Fibroblast of villous mesenchyme (primary cell): Measurements from ENCODE around the gene ZNF462. TPM values are rescaled to one million over a fixed set of nuclear protein-coding genes. Genes with fewer than 3 reads are reported as not detected.

Experiments
- DNase-seq: peaks from one replicate; pipeline ENCODE4 v3.0.0-alpha.2; 2010; ENCODE audit warnings: low read depth
- H3K4me3 ChIP-seq: 2 replicates; pipeline ENCODE4 v1.5.1; 2011; ENCODE audit warnings: low read depth, mild to moderate bottlenecking, low read length
- CTCF ChIP-seq: IDR thresholded peaks from 2 replicates; pipeline ENCODE4 v1.5.1; 2012; ENCODE audit warnings: low read depth, mild to moderate bottlenecking, low read length; ENCODE audit not compliant: insufficient read depth
- total RNA-seq: library from RNA; depleted of rRNA; stranded (reverse); fragments of >200 nt; gene quantifications from 2 replicates; pipeline ENCODE4 v1.2.3, GENCODE V29; 2012

The ZNF462 gene
- total RNA-seq, 1 donor, result 32.4 TPM

GRCh38 chr9:107000218-107000617 is 137.3 kb downstream of the ZNF462 start:
- no peak overlapping the region for H3K4me3 ChIP-seq
- no peak for TF ChIP-seq CTCF
- no peak for DNase-seq

DNA sequence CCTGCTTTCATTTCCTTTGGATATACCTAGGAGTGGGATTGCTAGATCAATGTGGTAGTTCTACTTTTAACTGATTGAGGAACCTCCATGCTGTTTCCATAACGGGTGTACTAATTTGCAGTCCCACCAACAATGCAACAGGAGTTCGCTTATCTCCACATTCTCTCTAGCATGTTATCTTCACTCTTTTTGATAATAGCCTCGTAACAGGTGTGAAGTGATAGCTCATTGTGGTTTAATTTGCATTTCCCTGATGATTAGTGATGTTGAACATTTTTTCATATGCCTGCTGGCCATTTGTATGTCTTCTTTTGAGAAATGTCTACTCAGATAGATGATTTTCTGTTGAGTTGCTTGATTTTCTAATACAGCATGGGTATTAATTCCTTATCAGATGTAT is 142.2 kb downstream of the ZNF462 start:
- TF ChIP-seq CTCF, result no peak
- DNase-seq, result no peak
- H3K4me3 ChIP-seq, result no peak overlapping the region

DNA sequence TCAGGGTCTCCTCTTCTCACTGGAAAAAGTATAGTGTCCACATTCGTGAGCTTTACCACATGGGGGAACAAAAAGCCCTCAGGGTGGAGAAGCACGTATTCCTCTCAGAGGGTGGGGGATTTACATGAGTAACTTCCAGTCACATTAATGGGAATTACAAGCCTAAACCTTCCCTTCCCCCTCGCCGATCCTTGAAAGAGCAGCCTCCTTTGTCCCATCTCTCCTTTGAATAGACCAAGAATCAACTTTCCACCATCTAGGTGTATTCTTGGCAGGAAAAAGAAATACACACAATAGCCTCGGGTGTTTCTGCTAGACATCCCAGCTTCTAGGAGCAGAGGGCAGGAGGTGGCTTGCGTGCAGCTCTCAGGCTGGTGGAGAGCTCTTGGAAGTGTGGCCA is 144.4 kb downstream of the ZNF462 start:
- no peak for TF ChIP-seq CTCF
- no peak overlapping the region for H3K4me3 ChIP-seq
- DNase-seq, result no peak

DNA sequence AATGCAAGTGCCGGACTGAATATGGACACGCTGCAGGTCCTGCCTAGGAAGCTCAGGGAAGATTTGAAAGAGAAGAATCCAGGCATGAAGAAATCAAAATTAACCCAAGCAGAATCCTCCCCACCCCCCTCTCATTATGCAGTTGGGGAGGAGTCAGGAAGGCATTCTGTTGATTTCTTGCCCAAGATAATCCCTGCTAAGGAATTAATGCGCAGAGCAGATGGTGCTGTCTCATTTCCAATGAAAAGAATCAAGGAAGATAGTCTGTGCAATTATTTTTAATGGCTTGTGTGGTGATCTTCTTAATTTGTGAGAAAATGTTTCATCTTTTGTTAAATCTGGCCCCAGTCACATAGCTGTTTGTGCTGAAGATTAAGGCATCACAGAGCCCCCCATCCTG is 145.0 kb downstream of the ZNF462 start:
- TF ChIP-seq CTCF, result no peak
- no peak for DNase-seq
- no peak overlapping the region for H3K4me3 ChIP-seq

- no peak for DNase-seq
- no peak overlapping the region for H3K4me3 ChIP-seq
- no peak for TF ChIP-seq CTCF
Observed at GRCh38 chr9:107008447-107008846, 145.5 kb downstream of the ZNF462 start.

DNA sequence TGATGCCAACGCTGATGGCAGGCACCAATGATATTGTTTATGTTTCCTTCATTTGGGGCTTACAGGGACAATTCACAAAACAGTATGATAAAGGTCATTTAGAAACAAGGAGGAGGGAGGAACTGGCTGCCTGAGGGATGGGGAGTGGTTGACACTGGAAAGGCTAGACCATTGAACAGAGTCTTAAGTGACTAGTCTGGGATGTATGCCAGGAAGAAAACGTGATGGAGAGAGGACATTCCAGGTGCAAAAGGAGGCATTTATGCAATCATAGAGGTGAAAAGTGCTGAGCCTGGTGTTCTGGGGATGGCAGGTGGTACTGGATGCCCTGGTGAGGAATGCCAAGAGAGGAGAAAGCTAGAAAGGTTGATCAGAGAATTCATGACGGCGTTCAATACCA is 153.4 kb downstream of the ZNF462 start:
- no peak for TF ChIP-seq CTCF
- no peak for DNase-seq
- no peak overlapping the region for H3K4me3 ChIP-seq

GRCh38 chr9:107018861-107019545 is 156.0 kb downstream of the ZNF462 start:
- DNase-seq, result peak; percentile 27
- no peak for TF ChIP-seq CTCF
- no peak overlapping the region for H3K4me3 ChIP-seq
